Measurements from ENCODE around the gene TMIGD3. TPM values are rescaled to one million over a fixed set of nuclear protein-coding genes. Genes with fewer than 3 reads are reported as not detected.
A peak's percentile ranks its signal among the peaks of the same experiment; 100 is the strongest.

Gene TMIGD3
- total and polyA plus RNA-seq, 2 of the 4 experiments (the other 2 are of a cell fraction): under 0.01 to 0.12 TPM

- peak overlapping the region; percentile 86 for H3K27ac ChIP-seq (ENCODE audit: insufficient read depth, low read length)
- peak overlapping the region; percentile 100 for H2AFZ ChIP-seq (replicated peaks; ENCODE audit: low read length, poor library complexity)
- in situ Hi-C loops (cut with MboI; ENCODE audit: low sequenced_read_pairs) (loop anchor here (5.0 kb wide), 2 partner anchors 50 to 140 kb away; no protein-coding TSS in a partner anchor), intact Hi-C loops (cut with micrococcal nuclease) (loop anchor here (1.0 to 5.0 kb wide), 8 partner anchors 26 to 262 kb away; partner anchors contain the start of gene DDX20), dilution Hi-C loops (cut with HindIII; ENCODE audit: low sequenced_read_pairs, unreplicated experiment) (no loop called here)
- ATAC-seq (ENCODE audit: low read depth) (peak; percentile 81), DNase-seq (peak; percentile 55)
- peak overlapping the region; percentile 93 for H2AK9ac ChIP-seq (replicated peaks; ENCODE audit: low read depth, low read length, poor library complexity)
- BruUV-seq (replicated peaks): no TSS peak
- peak; percentile 10; the same call in 1 of the 2 replicates for TF ChIP-seq CEBPB (IDR thresholded peaks at IDR 0.05; ENCODE audit: low read depth, low read length)
- TF ChIP-seq BHLHE40 (IDR thresholded peaks at IDR 0.05; ENCODE audit: low read depth, low read length): no peak
- no peak for TF ChIP-seq ELK1 (IDR thresholded peaks at IDR 0.05; ENCODE audit: borderline replicate concordance, low read depth, low read length)
- 0 out of 2 replicates have a peak, but pooled peaks have one; percentile 4 for TF ChIP-seq CTCF (conservative IDR thresholded peaks at IDR 0.05; ENCODE audit: low read depth, low read length)
- peak overlapping the region; percentile 83; the same call in 2 of the 3 replicates for H2BK15ac ChIP-seq (ENCODE audit: low read depth, low read length)
- no peaks in the 10 kb centered on the region for H3K36me3 ChIP-seq (ENCODE audit: control insufficient read depth, insufficient read depth, low read length)
- H3K9ac ChIP-seq (ENCODE audit: low read depth, low read length): peak overlapping the region; percentile 61
- peak overlapping the region; percentile 88 for H3K18ac ChIP-seq (ENCODE audit: low read depth, low read length)
- H3K27me3 ChIP-seq (ENCODE audit: control insufficient read depth, insufficient read depth, low read length): peaks cover 8% of the 10 kb centered on the region
- H3K4ac ChIP-seq (ENCODE audit: low read depth, low read length): peak overlapping the region; percentile 99
- peak overlapping the region; percentile 94 for H4K91ac ChIP-seq (ENCODE audit: insufficient read depth, low read depth, low read length)
- peak overlapping the region; percentile 90 for H4K5ac ChIP-seq (ENCODE audit: low read depth, low read length)
- H2BK20ac ChIP-seq (ENCODE audit: low read depth, low read length): peak overlapping the region; percentile 89
- H3K23ac ChIP-seq (ENCODE audit: low read depth, low read length): peak overlapping the region; percentile 95
- no peaks in the 10 kb centered on the region for H4K20me1 ChIP-seq (ENCODE audit: insufficient read depth, low read length)
- peaks cover 0 to 8% of the 10 kb centered on the region in 2 experiments; a peak in 1 of 4 replicates for H3K79me1 ChIP-seq (ENCODE audit: low read depth in 1 of 2, low read length in 2 of 2)
- peak overlapping the region; percentile 94 for H2BK5ac ChIP-seq (ENCODE audit: low read depth, low read length, poor library complexity, severe bottlenecking)
- H3K9me3 ChIP-seq (ENCODE audit: control insufficient read depth, insufficient read depth, low read length): no peaks in the 10 kb centered on the region
- CTCF ChIA-PET: interaction anchor here (0.6 to 2.8 kb wide), 29 partner anchors 9 to 262 kb away, joined by 3 to 12 read pairs (median 5); partner anchors contain the start of gene RAP1A
- H3K4me2 ChIP-seq (ENCODE audit: low read depth, low read length): peak overlapping the region; percentile 68
- H4K8ac ChIP-seq (ENCODE audit: low read depth in 2 of 2, low read length in 2 of 2): peak overlapping the region; percentile 80 to 94
- no peaks in the 10 kb centered on the region for H3K9me1 ChIP-seq (ENCODE audit: insufficient read depth, low read length)
- H3K4me1 ChIP-seq (ENCODE audit: control insufficient read depth, insufficient read depth, low read length): peaks cover 10% of the 10 kb centered on the region
- POLR2A ChIA-PET (ENCODE audit: unreplicated experiment): interaction anchor here (0.6 to 1.0 kb wide), 3 partner anchors 34 to 112 kb away, joined by 3 to 11 read pairs (median 5); partner anchors contain the start of gene RAP1A
- no peak overlapping the region for H3K4me3 ChIP-seq (ENCODE audit: insufficient read depth, low read depth, low read length)
- peak overlapping the region; percentile 63 for H3K56ac ChIP-seq (ENCODE audit: extremely low read depth, insufficient read depth, low read length)
- H2AK5ac ChIP-seq (ENCODE audit: low read depth, low read length): peak overlapping the region; percentile 35; the same call in 1 of the 2 replicates
- H2BK120ac ChIP-seq (ENCODE audit: low read depth, low read length): peak overlapping the region; percentile 98
- H3K14ac ChIP-seq (replicated peaks; ENCODE audit: low read depth, low read length): peak overlapping the region; percentile 98
- 36% methylated on average over 3 of the region's 15 CpGs; no CpG with 5 or more reads in 1 of the 2 experiments for WGBS, 2 experiments (ENCODE audit: extremely low coverage in 2 of 2, insufficient read length in 1 of 2)
Observed at GRCh38 chr1:111507411-111508201, 4.2 kb upstream of the TMIGD3 start.
